GM13976 (cell line): ENCODE data around the gene KRT82.

Experiments
- DNase-seq: peaks from one replicate; pipeline ENCODE4 v3.0.0; 2012; ENCODE audit warnings: low spot score
- CTCF ChIP-seq: IDR thresholded peaks from 2 replicates; pipeline ENCODE4 v1.5.1; 2012; ENCODE audit warnings: borderline replicate concordance, mild to moderate bottlenecking; ENCODE audit not compliant: insufficient read depth; ENCODE audit errors: extremely low read depth, missing control alignments, control extremely low read depth
- in situ Hi-C: fragments of 300-500 bp; cut with MboI; formaldehyde crosslinking; loops from one replicate; pipeline ENCODE4 v1.12.0; 2022; ENCODE audit warnings: low sequenced_read_pairs, mixed read lengths, inconsistent platforms; ENCODE audit not compliant: unreplicated experiment

Gene KRT82

GRCh38 chr12:52389313-52390207 is 16.6 kb downstream of the KRT82 start:
- no peak for DNase-seq
- in situ Hi-C loops = loop anchor here (10.0 kb wide), 1 partner anchor 485 kb away; no protein-coding TSS in a partner anchor
- TF ChIP-seq CTCF = no peak

GRCh38 chr12:52387859-52388258 is 18.3 kb downstream of the KRT82 start:
- TF ChIP-seq CTCF = no peak
- in situ Hi-C loops = loop anchor here (10.0 kb wide), 1 partner anchor 487 kb away; no protein-coding TSS in a partner anchor
- DNase-seq = no peak

- no peak for DNase-seq
- no peak for TF ChIP-seq CTCF
- in situ Hi-C loops = loop anchor here (10.0 kb wide), 1 partner anchor 490 kb away; no protein-coding TSS in a partner anchor
Observed at GRCh38 chr12:52385226-52385702, 20.9 kb downstream of the KRT82 start, which contains the start of gene KRT84. TSS of gene KRT84 (minus strand) at chr12:52385652. CDS start at chr12:52385585, 67 bp downstream.

GRCh38 chr12:52383331-52383730 is 22.8 kb downstream of the KRT82 start:
- in situ Hi-C loops = loop anchor here (10.0 kb wide), 1 partner anchor 491 kb away; no protein-coding TSS in a partner anchor
- no peak for TF ChIP-seq CTCF

GRCh38 chr12:52382854-52383253 is 23.3 kb downstream of the KRT82 start:
- TF ChIP-seq CTCF = no peak
- in situ Hi-C loops = loop anchor here (10.0 kb wide), 1 partner anchor 492 kb away; no protein-coding TSS in a partner anchor
- DNase-seq = no peak

More at GRCh38 chr12:52383331-52383730, 22.8 kb downstream of the KRT82 start:
- DNase-seq = no peak

- in situ Hi-C loops = loop anchor here (10.0 kb wide), 1 partner anchor 494 kb away; no protein-coding TSS in a partner anchor
- no peak for TF ChIP-seq CTCF
- no peak for DNase-seq
Observed at GRCh38 chr12:52381206-52381605, 24.9 kb downstream of the KRT82 start.
